HG02610 (cell line): Measurements from ENCODE around the gene ZNF799.
"Not testable (repeated sequence)": the region's sequence is repeated elsewhere in the genome, so short reads cannot be mapped to it uniquely, and the experiment has no call there.

Experiments used
- ATAC-seq: cut with Tn5 transposase; IDR thresholded peaks from one replicate; pipeline ENCODE4 v1.9.1; 2021; ENCODE audit warnings: mild to moderate bottlenecking, moderate library complexity; ENCODE audit not compliant: unreplicated experiment

ZNF799 gene

DNA sequence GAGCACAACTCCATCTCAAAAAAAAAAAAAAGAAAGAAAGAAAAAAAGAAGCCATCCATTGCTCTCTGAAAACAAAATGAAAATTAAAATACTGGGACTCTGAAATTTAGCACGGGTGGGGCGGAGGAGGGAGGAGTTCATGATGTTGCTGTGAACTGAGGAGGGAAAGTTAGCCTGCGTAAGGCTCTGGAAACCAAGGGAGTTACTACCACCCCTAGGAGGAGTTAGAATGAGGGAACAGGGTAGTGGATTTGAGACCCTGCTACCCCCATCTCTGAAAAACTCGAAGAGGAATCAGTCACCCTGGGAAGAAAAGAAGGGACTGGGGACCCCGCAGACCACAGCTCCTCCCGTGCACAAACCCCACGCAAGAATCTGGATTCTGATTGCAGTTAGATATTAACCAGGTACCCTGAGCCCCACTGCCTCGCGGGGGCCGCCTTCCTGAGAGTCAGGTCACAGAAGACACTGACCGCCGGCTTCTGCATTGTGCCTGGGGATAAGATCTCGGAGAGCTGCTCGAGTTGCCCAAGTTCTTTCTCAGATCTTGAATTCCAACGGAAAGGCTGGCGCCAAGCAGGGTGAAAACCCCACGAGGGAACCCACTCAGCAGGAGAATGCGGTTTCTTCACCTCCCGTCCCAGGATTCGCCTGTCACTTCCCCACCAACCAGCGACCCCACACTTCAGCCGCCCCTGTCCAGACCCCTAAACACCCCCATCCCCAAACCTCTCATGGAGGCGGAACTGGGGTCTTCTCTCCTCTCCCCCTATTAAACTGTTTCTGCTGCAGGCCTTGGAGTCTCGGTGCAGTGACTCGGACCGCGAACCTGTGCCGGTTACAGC, 36.5 kb downstream of the ZNF799 start:
- no peak for ATAC-seq

- not testable (repeated sequence) for ATAC-seq
These were observed 38.8 kb downstream of the ZNF799 start for GRCh38 chr19:12362236-12362635.

GRCh38 chr19:12353375-12353774, 47.7 kb downstream of the ZNF799 start:
- no peak for ATAC-seq

DNA sequence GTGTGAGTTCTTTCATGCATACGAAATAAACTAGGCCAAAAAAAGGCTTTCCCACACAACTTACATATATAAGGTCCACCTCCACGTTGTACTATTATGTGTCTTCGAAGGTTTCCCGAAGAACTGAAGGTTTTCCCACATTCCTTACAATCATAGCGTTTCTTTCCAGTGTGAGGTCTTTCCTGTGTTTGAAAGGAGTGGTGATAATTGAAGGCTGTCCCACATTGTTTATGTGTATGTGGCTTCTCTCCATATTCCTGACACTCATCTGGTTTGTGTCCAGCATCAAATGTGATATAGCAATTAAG, 50.2 kb downstream of the ZNF799 start:
- no peak for ATAC-seq

DNA sequence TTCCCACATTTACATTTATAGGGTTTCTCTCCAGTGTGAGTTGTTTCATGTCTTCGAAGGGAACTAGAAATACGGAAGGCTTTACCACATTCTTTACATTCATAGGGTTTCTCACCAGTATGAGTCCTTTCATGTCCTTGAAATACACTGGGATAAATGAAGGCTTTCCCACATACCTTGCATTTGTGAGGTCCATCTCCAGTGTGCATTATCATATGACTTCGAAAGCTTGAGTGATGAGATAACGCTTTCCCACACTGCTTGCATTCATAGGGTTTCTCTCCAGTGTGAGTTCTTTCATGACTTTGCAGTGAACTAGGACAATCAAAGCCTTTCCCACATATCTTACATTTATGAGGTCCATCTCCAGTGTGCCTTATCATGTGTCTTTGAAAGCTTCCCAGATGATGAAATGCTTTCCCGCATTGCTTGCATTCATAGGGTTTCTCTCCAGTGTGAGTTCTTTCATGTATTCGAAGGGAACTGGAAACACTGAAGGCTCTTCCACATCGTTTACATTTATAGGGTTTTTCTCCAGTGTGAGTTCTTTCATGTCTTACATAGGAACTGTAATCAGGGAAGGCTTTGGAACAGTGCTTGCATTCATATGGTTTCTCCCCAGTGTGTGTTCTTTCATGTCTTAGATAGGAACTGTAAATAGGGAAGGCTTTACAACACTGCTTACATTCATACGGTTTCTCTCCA, 50.7 kb downstream of the ZNF799 start:
- ATAC-seq = no peak

GRCh38 chr19:12346896-12347295, 54.2 kb downstream of the ZNF799 start:
- ATAC-seq = no peak

DNA sequence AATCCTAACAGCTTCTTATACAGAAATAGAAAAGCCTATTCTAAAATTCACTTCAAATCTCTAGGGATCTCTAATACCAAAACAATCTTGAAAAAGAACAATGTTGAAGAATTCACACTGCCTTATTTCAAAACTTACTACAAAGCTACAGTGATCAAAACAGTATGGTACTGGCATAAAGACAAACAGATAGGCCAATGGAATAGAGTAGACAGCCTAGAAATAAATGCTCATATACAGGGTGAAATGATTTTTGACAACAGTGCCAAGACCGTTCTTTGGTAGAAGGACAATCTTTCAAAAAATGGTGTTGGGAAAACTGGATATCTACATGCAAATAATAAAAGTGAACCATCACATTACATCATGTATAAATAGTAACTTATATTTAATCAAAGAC, 55.9 kb downstream of the ZNF799 start:
- no peak for ATAC-seq
